NCI-H1105 treated with DMSO at 0.1 percent for 48 hours (cell line): ENCODE results near the gene PLXNA1.

Source experiments
- DNase-seq: peaks from one replicate; lab custom pipeline; 2025; lab: John Stamatoyannopoulos, UW

The PLXNA1 gene

GRCh38 chr3:127019449-127019848, 36.5 kb downstream of the PLXNA1 start:
- DNase-seq: no peak

- no peak for DNase-seq
Observed at GRCh38 chr3:127020543-127020942, 37.6 kb downstream of the PLXNA1 start.

GRCh38 chr3:127022849-127023248, 39.9 kb downstream of the PLXNA1 start:
- no peak for DNase-seq

- DNase-seq: no peak
Observed at GRCh38 chr3:127025456-127025855, 42.5 kb downstream of the PLXNA1 start.

GRCh38 chr3:127026036-127026435, 43.1 kb downstream of the PLXNA1 start:
- no peak for DNase-seq

GRCh38 chr3:127026661-127027060, 43.7 kb downstream of the PLXNA1 start:
- no peak for DNase-seq

GRCh38 chr3:127027061-127027735, 44.3 kb downstream of the PLXNA1 start:
- DNase-seq: no peak

- DNase-seq: no peak
Observed at GRCh38 chr3:127027811-127028548, 45.1 kb downstream of the PLXNA1 start.

- no peak for DNase-seq
Observed at GRCh38 chr3:127028781-127029657, 46.1 kb downstream of the PLXNA1 start.

GRCh38 chr3:127029658-127030507, 47.0 kb downstream of the PLXNA1 start:
- no peak for DNase-seq

- DNase-seq: no peak
Observed at GRCh38 chr3:127030508-127031412, 47.8 kb downstream of the PLXNA1 start.

GRCh38 chr3:127031413-127031810, 48.5 kb downstream of the PLXNA1 start:
- DNase-seq: no peak

- no peak for DNase-seq
Observed at GRCh38 chr3:127031845-127032244, 48.9 kb downstream of the PLXNA1 start.

- no peak for DNase-seq
Observed at GRCh38 chr3:127032296-127032990, 49.5 kb downstream of the PLXNA1 start.
